HCT116 (cell line): ENCODE data around the gene SH3TC2. TPM values are rescaled to one million over a fixed set of nuclear protein-coding genes. Genes with fewer than 3 reads are reported as not detected.

Experiments used
- ATAC-seq: fragments of 200-7000 bp; cut with Tn5 transposase; 2 replicates; pipeline ENCODE4 v1.9.1; 2020; ENCODE audit warnings: mild to moderate bottlenecking, moderate library complexity
- BruUV-seq: library from RNA; stranded (reverse); fragments of 400-500 nt; replicated peaks from 2 replicates; lab custom pipeline; 2021; lab: Mats Ljungman, UMichigan
- CTCF ChIA-PET: fragments of 300-600 bp; sonication (Branson Sonifier 250); formaldehyde crosslinking; loops from one replicate; lab custom pipeline; 2021; ENCODE audit warnings: antibody characterized with exemption; lab: Charles Lee
- POLR2A ChIA-PET: fragments of 300-600, 350-600 bp; sonication (Branson Sonifier 250); formaldehyde crosslinking; loops from one replicate; lab custom pipeline; 2021; ENCODE audit warnings: antibody characterized with exemption; lab: Charles Lee
- RAD21 ChIA-PET, 2 experiments: fragments of 300-600 bp; sonication (Branson Sonifier 250); formaldehyde crosslinking; loops; one replicate each; lab custom pipeline; 2023; ENCODE audit warnings: low total read pairs in 2 of 2; ENCODE audit not compliant: uncharacterized antibody in 2 of 2, unreplicated experiment in 2 of 2, low non-redundant PET in 1 of 2; lab: Charles Lee
- DNase-seq: peaks from one replicate; pipeline ENCODE4 v3.0.0-alpha.2; 2010; ENCODE audit warnings: low read depth, low spot score
- H2AFZ ChIP-seq: fragments of 200-600 bp; shearing (Covaris generic), sonication (generic); 2 replicates; pipeline ENCODE4 v1.6.1; 2017; ENCODE audit warnings: low read depth, mixed run types, mixed read lengths, antibody characterized with exemption, low read length; ENCODE audit not compliant: poor library complexity, severe bottlenecking
- H3K27ac ChIP-seq: 2 replicates; pipeline ENCODE4 v1.5.1; 2012; ENCODE audit warnings: low read depth, low read length
- H3K27me3 ChIP-seq: fragments of 200-600 bp; sonication (generic); 2 replicates; pipeline ENCODE4 v1.6.1; 2016; ENCODE audit warnings: mixed run types, low read length, mixed read lengths; ENCODE audit not compliant: insufficient read depth
- H3K36me3 ChIP-seq, 2 experiments: fragments of 200-500 bp in 1 of 2; fragments of 200-600 bp in 1 of 2; sonication (Bioruptor generic) in 1 of 2; sonication (generic) in 1 of 2; 2 replicates each; pipeline versions ENCODE4 v1.5.1 to v1.6.1; 2014 to 2016; ENCODE audit warnings: low read length in 2 of 2, inconsistent platforms in 1 of 2, mixed read lengths in 1 of 2, mixed run types in 1 of 2; ENCODE audit not compliant: insufficient read depth in 2 of 2, control insufficient read depth in 1 of 2
- H3K4me1 ChIP-seq, 2 experiments: fragments of 200-600 bp in 1 of 2; sonication (generic) in 1 of 2; 2 replicates each; pipeline versions ENCODE4 v1.5.1 to v1.6.1; 2012 to 2017; ENCODE audit warnings: low read length in 2 of 2, inconsistent platforms in 1 of 2, mild to moderate bottlenecking in 1 of 2, mixed read lengths in 1 of 2, mixed run types in 1 of 2, moderate library complexity in 1 of 2; ENCODE audit not compliant: insufficient read depth in 2 of 2, control insufficient read depth in 1 of 2
- H3K4me2 ChIP-seq: fragments of 200-600 bp; sonication (generic); 2 replicates; pipeline ENCODE4 v1.6.1; 2017; ENCODE audit warnings: mixed run types, low read length, mixed read lengths
- H3K4me3 ChIP-seq, 2 experiments: fragments of 200-600 bp in 1 of 2; sonication (generic) in 1 of 2; replicated peaks in 1 of 2; 2 replicates each; pipeline ENCODE4 v1.5.1; 2011 to 2016; ENCODE audit warnings: low read length in 2 of 2, control low read depth in 1 of 2, low read depth in 1 of 2, mild to moderate bottlenecking in 1 of 2, mixed read lengths in 1 of 2, mixed run types in 1 of 2
- H3K79me2 ChIP-seq: fragments of 200-600 bp; sonication (generic); 2 replicates; pipeline ENCODE4 v1.6.1; 2017; ENCODE audit warnings: mild to moderate bottlenecking, mixed run types, low read length, moderate library complexity, mixed read lengths; ENCODE audit not compliant: insufficient read depth
- H3K9ac ChIP-seq: fragments of 200-600 bp; sonication (generic); 2 replicates; pipeline ENCODE4 v1.6.1; 2016; ENCODE audit warnings: low read length, mixed read lengths
- H3K9me2 ChIP-seq: fragments of 200-600 bp; sonication (generic), shearing (Covaris generic); 2 replicates; pipeline ENCODE4 v1.6.1; 2017; ENCODE audit warnings: mixed run types, mild to moderate bottlenecking, moderate library complexity; ENCODE audit not compliant: insufficient read depth
- H3K9me3 ChIP-seq, 2 experiments: fragments of 200-500 bp in 1 of 2; fragments of 200-600 bp in 1 of 2; sonication (Bioruptor generic) in 1 of 2; sonication (generic) in 1 of 2; 2 replicates each; pipeline ENCODE4 v1.6.1; 2014 to 2017; ENCODE audit warnings: low read length in 2 of 2, mixed read lengths in 2 of 2, inconsistent platforms in 1 of 2, low read depth in 1 of 2, mild to moderate bottlenecking in 1 of 2, mixed run types in 1 of 2, moderate library complexity in 1 of 2; ENCODE audit not compliant: control insufficient read depth in 1 of 2, insufficient read depth in 1 of 2
- H4K20me1 ChIP-seq: fragments of 200-600 bp; sonication (generic), shearing (Covaris generic); 2 replicates; pipeline ENCODE4 v1.6.1; 2017; ENCODE audit warnings: mixed run types, mild to moderate bottlenecking, moderate library complexity; ENCODE audit not compliant: insufficient read depth
- CBX3 ChIP-seq: IDR thresholded peaks from 2 replicates; pipeline ENCODE4 v1.6.1; 2012; ENCODE audit warnings: low read depth
- ELF1 ChIP-seq: IDR thresholded peaks from 2 replicates; pipeline ENCODE4 v1.6.1; 2012; ENCODE audit warnings: low read depth, borderline replicate concordance
- EZH2 ChIP-seq: fragments of 200-600 bp; sonication (generic); IDR thresholded peaks from 2 replicates; pipeline ENCODE4 v1.6.1; 2017; ENCODE audit warnings: antibody characterized with exemption, mixed run types
- EZH2phosphoT487 ChIP-seq: fragments of 200-600 bp; IDR thresholded peaks from 2 replicates; pipeline ENCODE4 v1.6.1; 2018; ENCODE audit warnings: antibody characterized with exemption, borderline replicate concordance
- JUND ChIP-seq: IDR thresholded peaks from 2 replicates; pipeline ENCODE4 v1.6.1; 2012
- RAD21 ChIP-seq: IDR thresholded peaks from 2 replicates; pipeline ENCODE4 v1.6.1; 2012; ENCODE audit warnings: low read depth, mild to moderate bottlenecking
- SIN3A ChIP-seq: IDR thresholded peaks from 2 replicates; pipeline ENCODE4 v1.6.1; 2012; ENCODE audit warnings: low read depth
- SRF ChIP-seq: IDR thresholded peaks from 2 replicates; pipeline ENCODE4 v1.6.1; 2012; ENCODE audit warnings: low read depth
- ZFX ChIP-seq: fragments of 450-650 bp; IDR thresholded peaks from 2 replicates; pipeline ENCODE4 v1.6.1; 2017
- ZNF274 ChIP-seq: fragments of 200-500 bp; sonication (Bioruptor generic); IDR thresholded peaks from 2 replicates; pipeline ENCODE4 v1.6.1; 2014; ENCODE audit warnings: mild to moderate bottlenecking, low read depth, low read length, inconsistent platforms
- intact Hi-C: fragments of 100-400 bp; cut with micrococcal nuclease; formaldehyde crosslinking; loops from 2 replicates; pipeline ENCODE4 v1.10.0; 2022
- total RNA-seq: library from RNA; stranded (reverse); gene quantifications from one replicate; pipeline ENCODE4 v1.2.1, GENCODE V29; 2021; ENCODE audit not compliant: unreplicated experiment
- TF ChIP-seq, protein P1 (sequence below): IDR thresholded peaks from 2 replicates; pipeline ENCODE4 v1.6.1; 2012; ENCODE audit warnings: low read depth
- TF ChIP-seq, protein P2 (sequence below), 3 experiments: fragments of 200-600 bp in 1 of 3; sonication (generic) in 1 of 3; IDR thresholded peaks in 2 of 3; conservative IDR thresholded peaks in 1 of 3; 2 replicates each; pipeline ENCODE4 v1.5.1; 2012 to 2017; ENCODE audit warnings: low read depth in 2 of 3, low read length in 2 of 3, antibody characterized with exemption in 1 of 3, borderline replicate concordance in 1 of 3, control low read depth in 1 of 3, mild to moderate bottlenecking in 1 of 3, mixed read lengths in 1 of 3, mixed run types in 1 of 3, moderate library complexity in 1 of 3; ENCODE audit not compliant: insufficient read depth in 1 of 3

Gene SH3TC2
- total RNA-seq, 1 experiment from 2014 or later = 12.8 TPM

DNA sequence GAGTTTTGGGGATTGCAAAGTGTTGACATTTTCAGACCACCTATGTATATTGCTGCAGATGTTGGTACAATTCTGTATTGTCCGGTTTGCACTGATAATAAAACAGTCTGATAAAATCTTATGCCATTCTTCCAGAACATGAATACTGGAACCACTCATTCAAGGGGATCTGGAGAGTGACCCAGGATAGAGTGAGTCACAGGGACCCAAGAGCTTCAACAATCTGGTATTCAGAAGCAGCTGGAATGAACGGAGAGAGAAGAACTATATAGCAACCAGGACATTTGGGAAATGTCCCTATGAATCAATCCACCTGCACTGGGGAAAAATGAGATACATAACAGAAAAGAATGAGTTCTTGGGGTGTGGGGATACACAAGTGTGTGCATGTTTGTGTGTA is 73.3 kb downstream of the SH3TC2 start:
- ChIA-PET CTCF (interaction anchor here (0.7 to 1.5 kb wide), 3 partner anchors 32 to 248 kb away, joined by 3 to 4 read pairs (median 3); no protein-coding TSS in a partner anchor), POLR2A (no interaction called here), RAD21 (no interaction called here)
- Histone ChIP-seq H3K4me2 (no peak overlapping the region), H4K20me1 (no peaks in the 10 kb centered on the region), H3K4me1 (peaks cover 5 to 30% of the 10 kb centered on the region in 2 experiments), H3K79me2 (no peaks in the 10 kb centered on the region), H3K36me3 (no peaks in the 10 kb centered on the region), H3K9ac (no peak overlapping the region), H3K9me2 (no peaks in the 10 kb centered on the region), H3K27ac (no peak overlapping the region), H3K9me3 (no peaks in the 10 kb centered on the region), H3K27me3 (no peaks in the 10 kb centered on the region), H3K4me3 (no peak overlapping the region), H2AFZ (no peak overlapping the region)
- no peak for ATAC-seq
- BruUV-seq = no TSS peak
- TF ChIP-seq CBX3 (no peak), EZH2phosphoT487 (no peak), ELF1 (no peak), RAD21 (no peak), ZFX (no peak), SIN3A (no peak), SRF (no peak), ZNF274 (no peak), EZH2 (no peak), JUND (no peak)
- TF ChIP-seq, protein P1, sequence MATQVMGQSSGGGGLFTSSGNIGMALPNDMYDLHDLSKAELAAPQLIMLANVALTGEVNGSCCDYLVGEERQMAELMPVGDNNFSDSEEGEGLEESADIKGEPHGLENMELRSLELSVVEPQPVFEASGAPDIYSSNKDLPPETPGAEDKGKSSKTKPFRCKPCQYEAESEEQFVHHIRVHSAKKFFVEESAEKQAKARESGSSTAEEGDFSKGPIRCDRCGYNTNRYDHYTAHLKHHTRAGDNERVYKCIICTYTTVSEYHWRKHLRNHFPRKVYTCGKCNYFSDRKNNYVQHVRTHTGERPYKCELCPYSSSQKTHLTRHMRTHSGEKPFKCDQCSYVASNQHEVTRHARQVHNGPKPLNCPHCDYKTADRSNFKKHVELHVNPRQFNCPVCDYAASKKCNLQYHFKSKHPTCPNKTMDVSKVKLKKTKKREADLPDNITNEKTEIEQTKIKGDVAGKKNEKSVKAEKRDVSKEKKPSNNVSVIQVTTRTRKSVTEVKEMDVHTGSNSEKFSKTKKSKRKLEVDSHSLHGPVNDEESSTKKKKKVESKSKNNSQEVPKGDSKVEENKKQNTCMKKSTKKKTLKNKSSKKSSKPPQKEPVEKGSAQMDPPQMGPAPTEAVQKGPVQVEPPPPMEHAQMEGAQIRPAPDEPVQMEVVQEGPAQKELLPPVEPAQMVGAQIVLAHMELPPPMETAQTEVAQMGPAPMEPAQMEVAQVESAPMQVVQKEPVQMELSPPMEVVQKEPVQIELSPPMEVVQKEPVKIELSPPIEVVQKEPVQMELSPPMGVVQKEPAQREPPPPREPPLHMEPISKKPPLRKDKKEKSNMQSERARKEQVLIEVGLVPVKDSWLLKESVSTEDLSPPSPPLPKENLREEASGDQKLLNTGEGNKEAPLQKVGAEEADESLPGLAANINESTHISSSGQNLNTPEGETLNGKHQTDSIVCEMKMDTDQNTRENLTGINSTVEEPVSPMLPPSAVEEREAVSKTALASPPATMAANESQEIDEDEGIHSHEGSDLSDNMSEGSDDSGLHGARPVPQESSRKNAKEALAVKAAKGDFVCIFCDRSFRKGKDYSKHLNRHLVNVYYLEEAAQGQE = no peak
- TF ChIP-seq, protein P2, sequence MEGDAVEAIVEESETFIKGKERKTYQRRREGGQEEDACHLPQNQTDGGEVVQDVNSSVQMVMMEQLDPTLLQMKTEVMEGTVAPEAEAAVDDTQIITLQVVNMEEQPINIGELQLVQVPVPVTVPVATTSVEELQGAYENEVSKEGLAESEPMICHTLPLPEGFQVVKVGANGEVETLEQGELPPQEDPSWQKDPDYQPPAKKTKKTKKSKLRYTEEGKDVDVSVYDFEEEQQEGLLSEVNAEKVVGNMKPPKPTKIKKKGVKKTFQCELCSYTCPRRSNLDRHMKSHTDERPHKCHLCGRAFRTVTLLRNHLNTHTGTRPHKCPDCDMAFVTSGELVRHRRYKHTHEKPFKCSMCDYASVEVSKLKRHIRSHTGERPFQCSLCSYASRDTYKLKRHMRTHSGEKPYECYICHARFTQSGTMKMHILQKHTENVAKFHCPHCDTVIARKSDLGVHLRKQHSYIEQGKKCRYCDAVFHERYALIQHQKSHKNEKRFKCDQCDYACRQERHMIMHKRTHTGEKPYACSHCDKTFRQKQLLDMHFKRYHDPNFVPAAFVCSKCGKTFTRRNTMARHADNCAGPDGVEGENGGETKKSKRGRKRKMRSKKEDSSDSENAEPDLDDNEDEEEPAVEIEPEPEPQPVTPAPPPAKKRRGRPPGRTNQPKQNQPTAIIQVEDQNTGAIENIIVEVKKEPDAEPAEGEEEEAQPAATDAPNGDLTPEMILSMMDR (IDR thresholded peaks at IDR 0.05 in 2 of 3, conservative IDR thresholded peaks at IDR 0.05 in 1 of 3; ENCODE audit: borderline replicate concordance in 1 of 3, insufficient read depth in 1 of 3, low read depth in 2 of 3, low read length in 2 of 3) = no peak
- intact Hi-C loops = no loop called here
- DNase-seq = no peak
